ENCODE results near the gene SLC35E2B.
A peak's percentile ranks its signal among the peaks of the same experiment; 100 is the strongest.
"Not testable (repeated sequence)": the region's sequence is repeated elsewhere in the genome, so short reads cannot be mapped to it uniquely, and the experiment has no call there.

SLC35E2B gene

DNA sequence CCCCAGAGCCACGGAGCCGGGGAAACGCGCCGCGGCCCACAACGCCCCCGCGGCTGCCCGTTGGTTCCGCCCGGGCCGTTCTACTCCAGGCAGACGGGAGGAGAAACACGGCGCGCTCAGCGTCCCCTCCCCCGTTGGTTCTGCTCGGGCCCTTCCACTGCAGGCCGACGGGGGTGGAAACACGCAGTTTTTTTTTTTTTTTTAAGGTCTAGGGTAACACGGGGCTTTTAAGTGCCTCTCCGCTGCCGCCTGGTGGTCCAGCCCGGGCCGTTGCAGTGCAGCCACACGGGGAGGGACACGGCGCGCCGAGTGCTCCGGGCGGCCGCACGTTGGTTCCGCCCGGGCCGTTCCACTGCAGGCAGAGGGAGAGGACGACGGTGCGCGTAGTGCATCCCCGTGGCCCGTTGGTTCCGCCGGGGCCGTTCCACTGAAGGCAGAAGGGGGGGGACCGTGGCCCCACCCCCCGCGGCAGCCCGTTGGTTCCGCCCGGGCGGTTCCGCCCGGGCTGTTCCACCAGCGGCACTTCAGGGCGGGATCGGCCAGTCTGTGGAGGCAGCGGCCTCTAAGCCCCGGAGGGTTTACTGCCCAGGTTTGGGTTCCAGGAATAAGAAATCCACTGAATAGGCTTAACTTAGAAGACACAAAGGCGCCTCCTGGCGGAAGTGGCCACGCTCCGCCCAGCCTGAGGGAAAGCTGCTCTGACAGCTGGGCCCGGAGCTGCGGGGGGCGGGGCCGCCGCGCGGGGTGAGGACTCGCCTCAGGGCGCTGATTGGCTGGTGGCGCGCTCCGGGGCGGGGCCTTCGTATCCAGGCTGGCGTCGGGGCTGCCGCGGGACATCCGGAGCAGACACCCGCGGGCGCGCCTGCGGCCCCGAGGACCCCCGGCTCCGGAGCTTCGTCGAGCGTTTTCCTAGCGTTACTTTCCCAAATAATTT lies at the start of gene SLC35E2B:
TSS of gene SLC35E2B (minus strand) at position 82 of the 934 bp plus-strand sequence. CDS start 16,096 bp downstream, outside the sequence.
- peak within 1 kb of the TSS; percentile 62 for H3K4me3 ChIP-seq (ENCODE audit: low read depth, low read length)
- peak; percentile 97 for DNase-seq (ENCODE audit: low read depth)

DNA sequence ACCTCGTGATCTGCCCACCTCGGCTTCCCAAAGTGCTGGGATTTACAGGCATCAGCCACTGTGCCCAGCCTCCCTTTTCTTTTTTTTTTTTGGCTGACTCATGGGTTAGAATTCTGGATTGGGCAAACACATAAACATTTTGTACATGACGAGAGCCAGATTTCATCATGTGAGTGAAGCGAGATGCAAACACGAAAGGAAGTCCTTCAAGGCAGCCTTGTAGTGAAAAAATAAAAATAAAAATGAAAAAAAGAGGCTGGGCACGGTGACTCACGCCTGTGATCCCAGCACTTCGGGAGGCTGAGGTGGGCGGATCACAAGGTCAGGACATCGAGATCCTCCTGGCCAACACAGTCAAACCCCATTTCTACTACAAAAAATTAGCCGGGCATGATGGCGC lies 48.4 kb upstream of the SLC35E2B start:
- DNase-seq (ENCODE audit: low read depth) = peak; percentile 98
- H3K4me3 ChIP-seq (ENCODE audit: low read depth, low read length) = not testable (repeated sequence)

DNA sequence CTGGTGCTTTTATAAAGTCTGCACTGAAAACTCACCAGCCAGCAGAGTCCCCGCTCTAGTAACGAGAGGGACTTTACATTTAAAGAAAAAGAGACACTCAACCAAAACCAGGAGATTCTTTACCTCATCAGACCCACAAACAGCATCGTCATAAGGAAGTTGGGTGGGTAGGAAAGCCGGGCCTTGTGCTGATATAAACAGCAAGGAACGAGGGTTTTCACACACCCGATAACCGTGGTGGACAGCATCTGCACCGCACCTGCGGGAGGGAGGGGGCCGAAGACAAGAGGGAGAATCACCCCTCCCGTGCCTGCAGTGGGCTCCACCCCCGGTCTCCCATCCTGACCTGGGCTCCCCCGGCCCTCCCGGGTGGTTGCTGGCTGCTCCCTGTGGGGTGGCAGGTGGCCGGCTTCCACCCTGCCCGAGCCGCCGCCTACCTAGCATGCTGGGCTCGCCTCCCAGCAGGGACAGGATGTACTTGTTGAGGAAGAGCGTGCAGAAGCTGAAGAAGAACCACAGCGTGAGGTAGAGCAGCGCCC lies 46.3 kb upstream of the SLC35E2B start:
- not testable (repeated sequence) for H3K4me3 ChIP-seq (ENCODE audit: low read depth, low read length); DNase-seq (ENCODE audit: low read depth)

- H3K4me3 ChIP-seq (ENCODE audit: low read depth, low read length); DNase-seq (ENCODE audit: low read depth): not testable (repeated sequence)
These were observed 45.3 kb upstream of the SLC35E2B start for GRCh38 chr1:1737675-1738590.

DNA sequence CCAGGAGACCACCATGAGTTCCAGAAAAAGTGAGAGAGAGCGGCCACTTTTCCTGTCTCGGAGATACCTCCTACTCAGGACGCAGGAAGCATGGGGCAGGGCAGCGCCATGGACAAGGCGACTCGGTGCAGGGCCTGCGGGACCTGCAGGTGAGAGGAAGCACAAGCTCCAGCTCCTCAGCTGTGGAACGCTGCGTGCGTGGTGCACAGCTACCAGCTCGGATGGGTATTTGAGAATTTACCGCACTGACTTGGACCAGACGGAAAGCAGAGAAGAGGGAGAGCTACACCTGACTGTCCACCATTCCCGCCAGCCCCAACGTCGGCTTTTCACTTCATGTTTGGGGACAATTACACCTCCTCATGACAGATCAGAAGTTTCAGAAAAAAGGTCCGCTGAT lies 39.8 kb upstream of the SLC35E2B start:
- TF ChIP-seq, protein P1, sequence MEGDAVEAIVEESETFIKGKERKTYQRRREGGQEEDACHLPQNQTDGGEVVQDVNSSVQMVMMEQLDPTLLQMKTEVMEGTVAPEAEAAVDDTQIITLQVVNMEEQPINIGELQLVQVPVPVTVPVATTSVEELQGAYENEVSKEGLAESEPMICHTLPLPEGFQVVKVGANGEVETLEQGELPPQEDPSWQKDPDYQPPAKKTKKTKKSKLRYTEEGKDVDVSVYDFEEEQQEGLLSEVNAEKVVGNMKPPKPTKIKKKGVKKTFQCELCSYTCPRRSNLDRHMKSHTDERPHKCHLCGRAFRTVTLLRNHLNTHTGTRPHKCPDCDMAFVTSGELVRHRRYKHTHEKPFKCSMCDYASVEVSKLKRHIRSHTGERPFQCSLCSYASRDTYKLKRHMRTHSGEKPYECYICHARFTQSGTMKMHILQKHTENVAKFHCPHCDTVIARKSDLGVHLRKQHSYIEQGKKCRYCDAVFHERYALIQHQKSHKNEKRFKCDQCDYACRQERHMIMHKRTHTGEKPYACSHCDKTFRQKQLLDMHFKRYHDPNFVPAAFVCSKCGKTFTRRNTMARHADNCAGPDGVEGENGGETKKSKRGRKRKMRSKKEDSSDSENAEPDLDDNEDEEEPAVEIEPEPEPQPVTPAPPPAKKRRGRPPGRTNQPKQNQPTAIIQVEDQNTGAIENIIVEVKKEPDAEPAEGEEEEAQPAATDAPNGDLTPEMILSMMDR (conservative IDR thresholded peaks at IDR 0.05; ENCODE audit: low read depth, low read length) = no peak
- H3K4me3 ChIP-seq (ENCODE audit: low read depth, low read length) = no peak overlapping the region
- DNase-seq (ENCODE audit: low read depth) = no peak

GRCh38 chr1:1730870-1731269 lies 38.3 kb upstream of the SLC35E2B start:
- no peak for DNase-seq (ENCODE audit: low read depth)
- TF ChIP-seq, protein P1 (conservative IDR thresholded peaks at IDR 0.05; ENCODE audit: low read depth, low read length) = no peak
- H3K4me3 ChIP-seq (ENCODE audit: low read depth, low read length) = no peak overlapping the region

DNA sequence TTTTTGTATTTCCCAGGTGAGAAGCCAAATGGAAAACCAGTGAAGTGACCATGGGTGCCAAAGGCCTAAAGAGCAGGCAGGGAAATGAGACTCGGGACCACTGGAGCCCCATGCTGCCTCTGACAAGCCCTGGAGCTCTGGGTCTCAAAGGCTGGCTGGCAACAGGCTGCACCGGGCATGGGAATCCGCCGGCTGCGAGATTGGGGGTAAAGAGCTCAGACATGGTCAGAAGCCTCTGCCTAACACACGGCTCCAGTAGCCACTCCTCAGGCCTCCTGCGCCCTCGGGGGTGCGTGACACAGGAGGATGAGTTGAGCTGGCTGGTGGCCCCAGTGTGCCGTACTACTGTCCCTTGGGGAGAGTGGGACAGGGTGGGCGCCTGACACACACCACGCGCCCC lies 37.6 kb upstream of the SLC35E2B start:
- DNase-seq (ENCODE audit: low read depth) = not testable (repeated sequence)

GRCh38 chr1:1729116-1729816 lies 36.7 kb upstream of the SLC35E2B start:
- not testable (repeated sequence) for DNase-seq (ENCODE audit: low read depth); H3K4me3 ChIP-seq (ENCODE audit: low read depth, low read length)

More for the DNA sequence above, 37.6 kb upstream of the SLC35E2B start:
- H3K4me3 ChIP-seq (ENCODE audit: low read depth, low read length) = not testable (repeated sequence)

DNA sequence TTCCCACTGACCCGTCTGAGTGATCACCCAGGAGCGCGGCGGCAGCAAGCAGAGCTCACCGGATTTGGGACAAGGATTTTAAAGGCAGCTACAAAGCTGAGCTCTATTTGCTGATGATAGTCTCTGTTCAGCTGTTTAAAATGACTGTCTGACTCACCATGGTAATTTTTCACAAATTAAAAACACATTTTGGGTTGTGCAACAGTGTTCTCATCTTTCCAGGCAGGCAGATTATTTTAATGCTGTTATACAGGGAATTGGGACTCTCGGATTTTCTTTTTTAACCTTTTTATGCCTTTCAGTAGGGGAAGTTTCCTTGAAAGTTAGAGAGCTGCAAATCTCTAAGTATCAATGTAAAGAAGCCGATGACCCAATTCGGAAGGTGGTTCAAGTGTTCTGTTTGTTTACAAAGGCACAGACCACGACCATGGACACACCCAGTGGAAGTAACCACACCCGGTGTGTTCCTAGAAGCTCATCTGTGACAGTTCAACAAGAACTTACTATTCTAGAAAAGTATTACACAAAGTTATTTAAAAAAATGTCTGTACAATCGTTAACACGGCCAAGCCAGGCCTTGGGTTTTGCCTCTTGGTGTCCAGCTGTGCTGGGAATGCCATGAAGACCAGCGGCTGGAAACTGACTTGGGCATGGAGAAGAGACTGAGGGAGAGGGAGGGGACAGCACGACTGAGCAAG lies 35.9 kb upstream of the SLC35E2B start:
- DNase-seq (ENCODE audit: low read depth) = peak; percentile 28
- H3K4me3 ChIP-seq (ENCODE audit: low read depth, low read length) = not testable (repeated sequence)

DNA sequence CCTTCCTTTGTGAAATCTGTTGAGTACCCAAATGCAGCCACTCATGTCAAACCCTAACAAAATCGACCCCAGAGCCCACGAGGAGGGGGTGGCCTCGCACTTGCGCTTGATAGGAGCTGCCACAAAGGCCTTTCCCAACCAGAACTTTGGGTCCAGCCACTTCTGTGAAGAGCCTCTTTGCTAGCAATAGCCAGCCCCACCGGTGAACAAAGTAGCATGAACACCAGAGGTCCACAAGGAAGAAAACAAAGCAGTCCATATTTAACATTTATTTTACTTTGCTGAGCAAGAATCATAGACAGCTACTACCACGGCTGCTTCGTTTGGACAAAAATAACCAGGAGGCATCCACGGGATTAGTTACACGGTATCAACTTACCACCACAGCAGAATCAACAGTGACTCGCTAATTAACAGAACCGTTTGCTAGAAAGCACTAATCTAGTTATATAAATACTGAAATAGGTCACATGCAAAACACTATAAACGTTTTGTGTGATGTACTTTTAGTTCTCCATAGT lies 34.6 kb upstream of the SLC35E2B start:
- DNase-seq (ENCODE audit: low read depth); H3K4me3 ChIP-seq (ENCODE audit: low read depth, low read length): not testable (repeated sequence)

DNA sequence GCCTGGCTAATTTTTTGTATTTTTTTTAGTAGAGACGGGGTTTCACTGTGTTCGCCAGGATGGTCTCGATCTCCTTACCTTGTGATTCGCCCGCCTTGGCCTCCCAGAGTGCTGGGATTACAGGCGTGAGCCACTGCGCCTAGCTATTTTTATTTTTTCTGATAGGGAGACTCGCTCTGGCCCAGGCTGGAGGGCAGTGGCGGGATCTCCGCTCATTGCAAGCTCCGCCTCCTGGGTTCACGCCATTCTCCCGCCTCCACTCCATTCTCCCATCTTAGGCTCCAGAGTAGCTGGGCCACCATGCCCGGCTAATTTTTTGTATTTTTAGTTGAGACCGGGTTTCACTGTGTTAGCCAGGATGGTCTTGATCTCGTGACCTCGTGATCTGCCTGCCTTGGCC lies 33.5 kb upstream of the SLC35E2B start:
- DNase-seq (ENCODE audit: low read depth); H3K4me3 ChIP-seq (ENCODE audit: low read depth, low read length): not testable (repeated sequence)

Data from choroid plexus epithelial cell (primary cell).